Peyer's patch (tissue), 4 donors: ENCODE measurements around the gene PRXL2C.

Experiments used
- CTCF ChIP-seq, 6 experiments: fragments of 450-650 bp in 4 of 6; fragments of 200-600 bp in 2 of 6; sonication (generic) in 1 of 6; IDR thresholded peaks; one replicate each; pipeline ENCODE4 v1.5.1; 2017 to 2019; ENCODE audit warnings: antibody characterized with exemption in 6 of 6, mild to moderate bottlenecking in 3 of 6, moderate library complexity in 1 of 6
- POLR2A ChIP-seq, 2 donors: fragments of 450-650 bp; IDR thresholded peaks; one replicate each; pipeline ENCODE4 v1.5.1; 2017; ENCODE audit warnings: antibody characterized with exemption in 2 of 2, mild to moderate bottlenecking in 2 of 2, moderate library complexity in 2 of 2

GRCh38 chr9:96611302-96611701, 43.8 kb downstream of the PRXL2C start:
- TF ChIP-seq CTCF (IDR thresholded peaks at IDR 0.05) (no peak), POLR2A (IDR thresholded peaks at IDR 0.05) (no peak)
